HepG2 (cell line): ENCODE results near the gene CHMP1B. TPM values are rescaled to one million over a fixed set of nuclear protein-coding genes. Genes with fewer than 3 reads are reported as not detected.
A peak's percentile ranks its signal among the peaks of the same experiment; 100 is the strongest.

Experiments
- CREB1 ChIP-seq, 2 experiments: fragments of 450-650 bp in 1 of 2; IDR thresholded peaks; 2 replicates each; pipeline ENCODE4 v1.6.1; 2016 to 2017; ENCODE audit warnings: control low read depth in 1 of 2, mild to moderate bottlenecking in 1 of 2, missing compliant biosample characterization in 1 of 2, missing genetic modification characterization in 1 of 2
- DNMT1 ChIP-seq: sonication (generic); formaldehyde crosslinking; IDR thresholded peaks from 2 replicates; pipeline ENCODE4 v1.5.1; 2020; ENCODE audit warnings: mild to moderate bottlenecking, missing genetic modification reagents
- ETV6 ChIP-seq: sonication (generic); formaldehyde crosslinking; conservative IDR thresholded peaks from 2 replicates; pipeline ENCODE4 v1.4.0; 2020; ENCODE audit warnings: missing genetic modification reagents
- FOXK2 ChIP-seq: fragments of 450-650 bp; IDR thresholded peaks from 2 replicates; pipeline ENCODE4 v1.6.1; 2016
- GATA4 ChIP-seq: sonication (generic); IDR thresholded peaks from 2 replicates; pipeline ENCODE4 v1.6.1; 2016; ENCODE audit warnings: antibody characterized with exemption, low read depth, borderline replicate concordance
- KDM4B ChIP-seq: sonication (generic); formaldehyde crosslinking; IDR thresholded peaks from 2 replicates; pipeline ENCODE4 v1.4.0; 2020; ENCODE audit warnings: missing genetic modification reagents
- NFIB ChIP-seq: sonication (generic); formaldehyde crosslinking; IDR thresholded peaks from 2 replicates; pipeline ENCODE4 v1.9.0; 2021; ENCODE audit warnings: missing genetic modification reagents, mild to moderate bottlenecking, borderline replicate concordance
- RFX1 ChIP-seq: fragments of 450-650 bp; IDR thresholded peaks from 2 replicates; pipeline ENCODE4 v1.6.1; 2017
- RNF2 ChIP-seq: fragments of 450-650 bp; conservative IDR thresholded peaks from 2 replicates; pipeline ENCODE4 v1.6.1; 2016; ENCODE audit warnings: low read depth
- SAP130 ChIP-seq: IDR thresholded peaks from 2 replicates; pipeline ENCODE4 v1.6.1; 2016; ENCODE audit warnings: low read depth
- SSRP1 ChIP-seq: IDR thresholded peaks from 2 replicates; pipeline ENCODE4 v1.6.1; 2016; ENCODE audit warnings: control low read depth
- ZNF709 ChIP-seq: sonication (generic); formaldehyde crosslinking; IDR thresholded peaks from 2 replicates; pipeline ENCODE4 v1.5.0; 2020; ENCODE audit warnings: mild to moderate bottlenecking, missing genetic modification reagents
- ZNF749 ChIP-seq: sonication (generic); formaldehyde crosslinking; IDR thresholded peaks from 2 replicates; pipeline ENCODE4 v1.8.0; 2022; ENCODE audit warnings: mild to moderate bottlenecking, missing genetic modification reagents, moderate library complexity, borderline replicate concordance
- ZSCAN12 ChIP-seq: sonication (generic); formaldehyde crosslinking; IDR thresholded peaks from 2 replicates; pipeline ENCODE4 v1.9.0; 2021; ENCODE audit warnings: mild to moderate bottlenecking, missing genetic modification reagents
- polyA plus RNA-seq, 8 experiments: library from polyadenylated mRNA; depleted of rRNA in 3 of 8; stranded (reverse) in 7 of 8; unstranded in 1 of 8; fragments of >200 nt; fragmentation: Illumina TruSeq in 4 of 8; extraction: Trizol in 4 of 8; gene quantifications; 2 replicates each; pipeline versions ENCODE4 v1.2.1 to v1.2.3, GENCODE V29; 2011 to 2016; ENCODE audit warnings: low read depth in 4 of 8, missing spikeins in 1 of 8, mixed read lengths in 1 of 8; ENCODE audit not compliant: insufficient read depth in 1 of 8
- total RNA-seq, 5 experiments: library from RNA; depleted of rRNA; stranded (reverse); fragments of >200 nt; fragmentation: Illumina TruSeq; extraction: Trizol; gene quantifications; 2 replicates each; pipeline ENCODE4 v1.2.3, GENCODE V29; 2016; ENCODE audit warnings: low read depth in 1 of 5
- TF ChIP-seq, protein P1 (sequence below): sonication (generic); formaldehyde crosslinking; IDR thresholded peaks from 2 replicates; pipeline ENCODE4 v1.5.0; 2020; ENCODE audit warnings: mild to moderate bottlenecking, missing genetic modification reagents, borderline replicate concordance
- TF ChIP-seq, protein P2 (sequence below): IDR thresholded peaks from 2 replicates; pipeline ENCODE4 v1.6.1; 2016; ENCODE audit warnings: missing compliant biosample characterization, missing genetic modification reagents, borderline replicate concordance
- TF ChIP-seq, protein P3 (sequence below): fragments of 450-650 bp; IDR thresholded peaks from 2 replicates; pipeline ENCODE4 v1.6.1; 2016
- TF ChIP-seq, protein P4 (sequence below): IDR thresholded peaks from 2 replicates; pipeline ENCODE4 v1.6.1; 2012; ENCODE audit warnings: low read length, improper control_type of control experiment
- TF ChIP-seq, protein P5 (sequence below): sonication (generic); formaldehyde crosslinking; IDR thresholded peaks from 2 replicates; pipeline ENCODE4 v1.5.0; 2020; ENCODE audit warnings: missing genetic modification reagents

Gene CHMP1B
- total and polyA plus RNA-seq, 2 of the 13 experiments (the other 11 are each of a cell fraction or from before 2014, with no cell fraction given), result 18.8 to 20.2 TPM

DNA sequence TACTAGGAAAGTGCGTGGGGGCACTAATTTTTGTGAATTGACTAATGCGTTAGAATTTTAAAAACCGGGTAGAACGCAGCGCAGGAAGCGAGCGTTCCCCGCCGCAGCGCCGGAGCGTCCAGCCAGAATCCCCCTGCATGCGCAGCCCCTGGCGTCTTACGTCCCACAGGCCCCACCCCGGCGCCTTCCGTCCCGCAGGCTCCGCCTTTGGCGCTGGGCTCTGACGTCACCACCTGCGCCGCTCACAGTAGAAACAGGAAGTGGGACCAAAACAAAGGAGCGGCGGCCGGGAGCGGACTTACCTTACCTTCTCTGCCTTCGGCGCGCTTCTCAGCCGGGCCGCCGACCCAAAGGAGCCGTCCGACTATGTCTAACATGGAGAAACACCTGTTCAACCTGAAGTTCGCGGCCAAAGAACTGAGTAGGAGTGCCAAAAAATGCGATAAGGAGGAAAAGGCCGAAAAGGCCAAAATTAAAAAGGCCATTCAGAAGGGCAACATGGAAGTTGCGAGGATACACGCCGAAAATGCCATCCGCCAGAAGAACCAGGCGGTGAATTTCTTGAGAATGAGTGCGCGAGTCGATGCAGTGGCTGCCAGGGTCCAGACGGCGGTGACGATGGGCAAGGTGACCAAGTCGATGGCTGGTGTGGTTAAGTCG lies at the start of gene CHMP1B (continued):
- TF ChIP-seq, protein P1, sequence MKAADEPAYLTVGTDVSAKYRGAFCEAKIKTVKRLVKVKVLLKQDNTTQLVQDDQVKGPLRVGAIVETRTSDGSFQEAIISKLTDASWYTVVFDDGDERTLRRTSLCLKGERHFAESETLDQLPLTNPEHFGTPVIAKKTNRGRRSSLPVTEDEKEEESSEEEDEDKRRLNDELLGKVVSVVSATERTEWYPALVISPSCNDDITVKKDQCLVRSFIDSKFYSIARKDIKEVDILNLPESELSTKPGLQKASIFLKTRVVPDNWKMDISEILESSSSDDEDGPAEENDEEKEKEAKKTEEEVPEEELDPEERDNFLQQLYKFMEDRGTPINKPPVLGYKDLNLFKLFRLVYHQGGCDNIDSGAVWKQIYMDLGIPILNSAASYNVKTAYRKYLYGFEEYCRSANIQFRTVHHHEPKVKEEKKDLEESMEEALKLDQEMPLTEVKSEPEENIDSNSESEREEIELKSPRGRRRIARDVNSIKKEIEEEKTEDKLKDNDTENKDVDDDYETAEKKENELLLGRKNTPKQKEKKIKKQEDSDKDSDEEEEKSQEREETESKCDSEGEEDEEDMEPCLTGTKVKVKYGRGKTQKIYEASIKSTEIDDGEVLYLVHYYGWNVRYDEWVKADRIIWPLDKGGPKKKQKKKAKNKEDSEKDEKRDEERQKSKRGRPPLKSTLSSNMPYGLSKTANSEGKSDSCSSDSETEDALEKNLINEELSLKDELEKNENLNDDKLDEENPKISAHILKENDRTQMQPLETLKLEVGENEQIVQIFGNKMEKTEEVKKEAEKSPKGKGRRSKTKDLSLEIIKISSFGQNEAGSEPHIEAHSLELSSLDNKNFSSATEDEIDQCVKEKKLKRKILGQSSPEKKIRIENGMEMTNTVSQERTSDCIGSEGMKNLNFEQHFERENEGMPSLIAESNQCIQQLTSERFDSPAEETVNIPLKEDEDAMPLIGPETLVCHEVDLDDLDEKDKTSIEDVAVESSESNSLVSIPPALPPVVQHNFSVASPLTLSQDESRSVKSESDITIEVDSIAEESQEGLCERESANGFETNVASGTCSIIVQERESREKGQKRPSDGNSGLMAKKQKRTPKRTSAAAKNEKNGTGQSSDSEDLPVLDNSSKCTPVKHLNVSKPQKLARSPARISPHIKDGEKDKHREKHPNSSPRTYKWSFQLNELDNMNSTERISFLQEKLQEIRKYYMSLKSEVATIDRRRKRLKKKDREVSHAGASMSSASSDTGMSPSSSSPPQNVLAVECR (CRISPR knock-in tag), result peak; percentile 93
- TF ChIP-seq, protein P2, sequence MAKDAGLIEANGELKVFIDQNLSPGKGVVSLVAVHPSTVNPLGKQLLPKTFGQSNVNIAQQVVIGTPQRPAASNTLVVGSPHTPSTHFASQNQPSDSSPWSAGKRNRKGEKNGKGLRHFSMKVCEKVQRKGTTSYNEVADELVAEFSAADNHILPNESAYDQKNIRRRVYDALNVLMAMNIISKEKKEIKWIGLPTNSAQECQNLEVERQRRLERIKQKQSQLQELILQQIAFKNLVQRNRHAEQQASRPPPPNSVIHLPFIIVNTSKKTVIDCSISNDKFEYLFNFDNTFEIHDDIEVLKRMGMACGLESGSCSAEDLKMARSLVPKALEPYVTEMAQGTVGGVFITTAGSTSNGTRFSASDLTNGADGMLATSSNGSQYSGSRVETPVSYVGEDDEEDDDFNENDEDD, result peak; percentile 67
- TF ChIP-seq DNMT1, result peak; percentile 64; the same call in 1 of the 2 replicates
- TF ChIP-seq KDM4B (CRISPR knock-in tag), result 0 out of 2 replicates have a peak, but pooled peaks have one; percentile 14
- peak; percentile 63; the same call in 1 of the 2 replicates for TF ChIP-seq ZSCAN12 (CRISPR knock-in tag)
- peak; percentile 99 for TF ChIP-seq CREB1 (IDR thresholded peaks at IDR 0.05)
- peak; percentile 99 for TF ChIP-seq CREB1 (CRISPR knock-in tag; IDR thresholded peaks at IDR 0.05)
- peak; percentile 85 for TF ChIP-seq ETV6
- peak; percentile 82; the same call in 1 of the 2 replicates for TF ChIP-seq SSRP1 (CRISPR knock-in tag)
- TF ChIP-seq RNF2, result no peak
- TF ChIP-seq, protein P3, sequence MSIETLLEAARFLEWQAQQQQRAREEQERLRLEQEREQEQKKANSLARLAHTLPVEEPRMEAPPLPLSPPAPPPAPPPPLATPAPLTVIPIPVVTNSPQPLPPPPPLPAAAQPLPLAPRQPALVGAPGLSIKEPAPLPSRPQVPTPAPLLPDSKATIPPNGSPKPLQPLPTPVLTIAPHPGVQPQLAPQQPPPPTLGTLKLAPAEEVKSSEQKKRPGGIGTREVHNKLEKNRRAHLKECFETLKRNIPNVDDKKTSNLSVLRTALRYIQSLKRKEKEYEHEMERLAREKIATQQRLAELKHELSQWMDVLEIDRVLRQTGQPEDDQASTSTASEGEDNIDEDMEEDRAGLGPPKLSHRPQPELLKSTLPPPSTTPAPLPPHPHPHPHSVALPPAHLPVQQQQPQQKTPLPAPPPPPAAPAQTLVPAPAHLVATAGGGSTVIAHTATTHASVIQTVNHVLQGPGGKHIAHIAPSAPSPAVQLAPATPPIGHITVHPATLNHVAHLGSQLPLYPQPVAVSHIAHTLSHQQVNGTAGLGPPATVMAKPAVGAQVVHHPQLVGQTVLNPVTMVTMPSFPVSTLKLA, result 0 out of 2 replicates have a peak, but pooled peaks have one; percentile 36
- TF ChIP-seq, protein P4, sequence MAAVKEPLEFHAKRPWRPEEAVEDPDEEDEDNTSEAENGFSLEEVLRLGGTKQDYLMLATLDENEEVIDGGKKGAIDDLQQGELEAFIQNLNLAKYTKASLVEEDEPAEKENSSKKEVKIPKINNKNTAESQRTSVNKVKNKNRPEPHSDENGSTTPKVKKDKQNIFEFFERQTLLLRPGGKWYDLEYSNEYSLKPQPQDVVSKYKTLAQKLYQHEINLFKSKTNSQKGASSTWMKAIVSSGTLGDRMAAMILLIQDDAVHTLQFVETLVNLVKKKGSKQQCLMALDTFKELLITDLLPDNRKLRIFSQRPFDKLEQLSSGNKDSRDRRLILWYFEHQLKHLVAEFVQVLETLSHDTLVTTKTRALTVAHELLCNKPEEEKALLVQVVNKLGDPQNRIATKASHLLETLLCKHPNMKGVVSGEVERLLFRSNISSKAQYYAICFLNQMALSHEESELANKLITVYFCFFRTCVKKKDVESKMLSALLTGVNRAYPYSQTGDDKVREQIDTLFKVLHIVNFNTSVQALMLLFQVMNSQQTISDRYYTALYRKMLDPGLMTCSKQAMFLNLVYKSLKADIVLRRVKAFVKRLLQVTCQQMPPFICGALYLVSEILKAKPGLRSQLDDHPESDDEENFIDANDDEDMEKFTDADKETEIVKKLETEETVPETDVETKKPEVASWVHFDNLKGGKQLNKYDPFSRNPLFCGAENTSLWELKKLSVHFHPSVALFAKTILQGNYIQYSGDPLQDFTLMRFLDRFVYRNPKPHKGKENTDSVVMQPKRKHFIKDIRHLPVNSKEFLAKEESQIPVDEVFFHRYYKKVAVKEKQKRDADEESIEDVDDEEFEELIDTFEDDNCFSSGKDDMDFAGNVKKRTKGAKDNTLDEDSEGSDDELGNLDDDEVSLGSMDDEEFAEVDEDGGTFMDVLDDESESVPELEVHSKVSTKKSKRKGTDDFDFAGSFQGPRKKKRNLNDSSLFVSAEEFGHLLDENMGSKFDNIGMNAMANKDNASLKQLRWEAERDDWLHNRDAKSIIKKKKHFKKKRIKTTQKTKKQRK, result no peak
- TF ChIP-seq RFX1, result no peak
- peak; percentile 75 for TF ChIP-seq ZNF749 (CRISPR knock-in tag)
- peak; percentile 92 for TF ChIP-seq FOXK2
- peak; percentile 98 for TF ChIP-seq SAP130 (CRISPR knock-in tag)
- TF ChIP-seq NFIB (CRISPR knock-in tag), result no peak
- TF ChIP-seq, protein P5, sequence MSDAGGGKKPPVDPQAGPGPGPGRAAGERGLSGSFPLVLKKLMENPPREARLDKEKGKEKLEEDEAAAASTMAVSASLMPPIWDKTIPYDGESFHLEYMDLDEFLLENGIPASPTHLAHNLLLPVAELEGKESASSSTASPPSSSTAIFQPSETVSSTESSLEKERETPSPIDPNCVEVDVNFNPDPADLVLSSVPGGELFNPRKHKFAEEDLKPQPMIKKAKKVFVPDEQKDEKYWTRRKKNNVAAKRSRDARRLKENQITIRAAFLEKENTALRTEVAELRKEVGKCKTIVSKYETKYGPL (CRISPR knock-in tag), result no peak
- TF ChIP-seq GATA4, result peak; percentile 0; the same call in 1 of the 2 replicates
- TF ChIP-seq ZNF709, result peak; percentile 58; the same call in 1 of the 2 replicates
